ENCODE results near the gene GNAT2. TPM values are rescaled to one million over a fixed set of nuclear protein-coding genes. Genes with fewer than 3 reads are reported as not detected.

The GNAT2 gene
- total RNA-seq, 1 donor from 2014 or later: 0.44 TPM

- Mint-ChIP-seq H3K27me3 (ENCODE audit: insufficient read depth) (peaks cover 3% of the 10 kb centered on the region), H3K36me3 (ENCODE audit: low read depth) (no peaks in the 10 kb centered on the region), H3K4me1 (ENCODE audit: low read depth) (peaks cover 21% of the 10 kb centered on the region), H3K9me3 (no peaks in the 10 kb centered on the region), H3K27ac (no peak overlapping the region), H3K4me3 (no peak overlapping the region)
- no peak for DNase-seq (ENCODE audit: low spot score)
- intact Hi-C loops (cut with micrococcal nuclease): loop anchor here (1.0 kb wide), 2 partner anchors 16 to 94 kb away; partner anchors contain the start of gene GSTM4
Observed at GRCh38 chr1:109639841-109640184, 20.4 kb upstream of the GNAT2 start.

GRCh38 chr1:109639063-109639840, 19.8 kb upstream of the GNAT2 start:
- peaks cover 26% of the 10 kb centered on the region for H3K4me1 Mint-ChIP-seq (ENCODE audit: low read depth)
- no peaks in the 10 kb centered on the region for H3K9me3 Mint-ChIP-seq
- H3K4me3 Mint-ChIP-seq: no peak overlapping the region
- H3K27ac Mint-ChIP-seq: no peak overlapping the region
- no peak for DNase-seq (ENCODE audit: low spot score)
- H3K27me3 Mint-ChIP-seq (ENCODE audit: insufficient read depth): peaks cover 3% of the 10 kb centered on the region
- intact Hi-C loops (cut with micrococcal nuclease): no loop called here
- no peaks in the 10 kb centered on the region for H3K36me3 Mint-ChIP-seq (ENCODE audit: low read depth)

- DNase-seq (ENCODE audit: low spot score): no peak
- no peak overlapping the region for H3K27ac Mint-ChIP-seq
- intact Hi-C loops (cut with micrococcal nuclease): no loop called here
Observed at GRCh38 chr1:109637446-109637845, 18.0 kb upstream of the GNAT2 start.

GRCh38 chr1:109636201-109636952, 17.0 kb upstream of the GNAT2 start:
- DNase-seq (ENCODE audit: low spot score): no peak
- H3K36me3 Mint-ChIP-seq (ENCODE audit: low read depth): peaks cover 5% of the 10 kb centered on the region

More at GRCh38 chr1:109637446-109637845, 18.0 kb upstream of the GNAT2 start:
- Mint-ChIP-seq H3K9me3 (no peaks in the 10 kb centered on the region), H3K4me1 (ENCODE audit: low read depth) (peaks cover 23% of the 10 kb centered on the region), H3K27me3 (ENCODE audit: insufficient read depth) (peaks cover 3% of the 10 kb centered on the region), H3K4me3 (no peak overlapping the region), H3K36me3 (ENCODE audit: low read depth) (peaks cover 2% of the 10 kb centered on the region)

GRCh38 chr1:109635862-109636200, 16.4 kb upstream of the GNAT2 start:
- DNase-seq (ENCODE audit: low spot score): no peak
- H3K36me3 Mint-ChIP-seq (ENCODE audit: low read depth): peaks cover 5% of the 10 kb centered on the region
- intact Hi-C loops (cut with micrococcal nuclease): no loop called here
- H3K27me3 Mint-ChIP-seq (ENCODE audit: insufficient read depth): peaks cover 3% of the 10 kb centered on the region
- H3K27ac Mint-ChIP-seq: no peak overlapping the region
- H3K4me3 Mint-ChIP-seq: no peak overlapping the region
- H3K9me3 Mint-ChIP-seq: no peaks in the 10 kb centered on the region
- peaks cover 17% of the 10 kb centered on the region for H3K4me1 Mint-ChIP-seq (ENCODE audit: low read depth)

More at GRCh38 chr1:109636201-109636952, 17.0 kb upstream of the GNAT2 start:
- Mint-ChIP-seq H3K27ac (no peak overlapping the region), H3K4me1 (ENCODE audit: low read depth) (peaks cover 17% of the 10 kb centered on the region), H3K9me3 (no peaks in the 10 kb centered on the region), H3K4me3 (no peak overlapping the region), H3K27me3 (ENCODE audit: insufficient read depth) (peaks cover 3% of the 10 kb centered on the region)
- intact Hi-C loops (cut with micrococcal nuclease): no loop called here

- peaks cover 15% of the 10 kb centered on the region for H3K4me1 Mint-ChIP-seq (ENCODE audit: low read depth)
- DNase-seq (ENCODE audit: low spot score): no peak
- H3K27me3 Mint-ChIP-seq (ENCODE audit: insufficient read depth): peaks cover 1% of the 10 kb centered on the region
- no peak overlapping the region for H3K4me3 Mint-ChIP-seq
- H3K36me3 Mint-ChIP-seq (ENCODE audit: low read depth): peaks cover 6% of the 10 kb centered on the region
- H3K27ac Mint-ChIP-seq: no peak overlapping the region
- intact Hi-C loops (cut with micrococcal nuclease): no loop called here
- no peaks in the 10 kb centered on the region for H3K9me3 Mint-ChIP-seq
Observed at GRCh38 chr1:109634771-109635750, 15.6 kb upstream of the GNAT2 start.

- no peak for DNase-seq (ENCODE audit: low spot score)
- Mint-ChIP-seq H3K36me3 (ENCODE audit: low read depth) (peaks cover 14% of the 10 kb centered on the region), H3K9me3 (no peaks in the 10 kb centered on the region), H3K27ac (no peak overlapping the region), H3K27me3 (ENCODE audit: insufficient read depth) (no peaks in the 10 kb centered on the region), H3K4me1 (ENCODE audit: low read depth) (peaks cover 13% of the 10 kb centered on the region), H3K4me3 (no peak overlapping the region)
- intact Hi-C loops (cut with micrococcal nuclease): no loop called here
Observed at GRCh38 chr1:109634292-109634691, 14.9 kb upstream of the GNAT2 start.

GRCh38 chr1:109632671-109633346, 13.4 kb upstream of the GNAT2 start:
- intact Hi-C loops (cut with micrococcal nuclease): no loop called here
- no peaks in the 10 kb centered on the region for H3K9me3 Mint-ChIP-seq
- H3K4me3 Mint-ChIP-seq: no peak overlapping the region
- H3K27ac Mint-ChIP-seq: no peak overlapping the region
- peaks cover 13% of the 10 kb centered on the region for H3K4me1 Mint-ChIP-seq (ENCODE audit: low read depth)
- DNase-seq (ENCODE audit: low spot score): no peak
- no peaks in the 10 kb centered on the region for H3K27me3 Mint-ChIP-seq (ENCODE audit: insufficient read depth)
- peaks cover 19% of the 10 kb centered on the region for H3K36me3 Mint-ChIP-seq (ENCODE audit: low read depth)

- Mint-ChIP-seq H3K27me3 (ENCODE audit: insufficient read depth) (no peaks in the 10 kb centered on the region), H3K4me1 (ENCODE audit: low read depth) (peaks cover 13% of the 10 kb centered on the region), H3K36me3 (ENCODE audit: low read depth) (peaks cover 23% of the 10 kb centered on the region), H3K27ac (no peak overlapping the region), H3K4me3 (no peak overlapping the region), H3K9me3 (no peaks in the 10 kb centered on the region)
- no peak for DNase-seq (ENCODE audit: low spot score)
- intact Hi-C loops (cut with micrococcal nuclease): loop anchor here (2.0 kb wide), 1 partner anchor 15 kb away; no protein-coding TSS in a partner anchor
Observed at GRCh38 chr1:109631513-109632505, 12.4 kb upstream of the GNAT2 start.

GRCh38 chr1:109630898-109631512, 11.6 kb upstream of the GNAT2 start:
- intact Hi-C loops (cut with micrococcal nuclease): loop anchor here (1.0 to 2.0 kb wide), 2 partner anchors 14 to 85 kb away; no protein-coding TSS in a partner anchor
- Mint-ChIP-seq H3K4me3 (no peak overlapping the region), H3K4me1 (ENCODE audit: low read depth) (peaks cover 13% of the 10 kb centered on the region), H3K9me3 (no peaks in the 10 kb centered on the region), H3K27me3 (ENCODE audit: insufficient read depth) (no peaks in the 10 kb centered on the region), H3K27ac (no peak overlapping the region), H3K36me3 (ENCODE audit: low read depth) (peaks cover 28% of the 10 kb centered on the region)
- DNase-seq (ENCODE audit: low spot score): no peak
